B cell (primary cell): ENCODE data around the gene ZBTB47. TPM values are rescaled to one million over a fixed set of nuclear protein-coding genes. Genes with fewer than 3 reads are reported as not detected.

Experiments used
- ATAC-seq: fragments of 200-7000 bp; cut with Tn5 transposase; one replicate; pipeline ENCODE4 v1.10.0; 2021; ENCODE audit warnings: low read depth, mild to moderate bottlenecking, moderate number of reproducible peaks, moderate library complexity
- CTCF ChIA-PET: fragments of 350-600 bp; sonication (Branson Sonifier 250); formaldehyde crosslinking; loops from one replicate; lab custom pipeline; 2021; ENCODE audit warnings: antibody characterized with exemption, inconsistent platforms; lab: Charles Lee
- POLR2A ChIA-PET: fragments of 350-600 bp; sonication (Branson Sonifier 250); formaldehyde crosslinking; loops from one replicate; lab custom pipeline; 2021; ENCODE audit warnings: antibody characterized with exemption; lab: Charles Lee
- DNase-seq: peaks from one replicate; pipeline ENCODE4 v3.0.0; 2013
- H2AFZ ChIP-seq: 2 replicates; pipeline ENCODE4 v1.6.1; 2012; ENCODE audit warnings: mild to moderate bottlenecking, low read depth, low read length; ENCODE audit not compliant: insufficient read depth, poor library complexity, severe bottlenecking
- H3K27ac ChIP-seq, 2 donors: 1 replicate in 1 of 2; 2 replicates in 1 of 2; pipeline ENCODE4 v1.5.1; 2012 to 2013; ENCODE audit warnings: low read length in 2 of 2, mild to moderate bottlenecking in 2 of 2, moderate library complexity in 1 of 2
- H3K27me3 ChIP-seq, 4 experiments: fragments of 200-600 bp in 1 of 4; sonication (generic) in 1 of 4; replicated peaks in 1 of 4; 1 replicate in 2 of 4; 2 replicates in 2 of 4; pipeline versions ENCODE4 v1.6.1 to v1.7.0; 2013 to 2016; ENCODE audit warnings: low read length in 3 of 4, mild to moderate bottlenecking in 2 of 4, mixed read lengths in 1 of 4, moderate library complexity in 1 of 4; ENCODE audit not compliant: insufficient read depth in 4 of 4, control insufficient read depth in 3 of 4; ENCODE audit errors: control extremely low read depth in 1 of 4
- H3K36me3 ChIP-seq, 2 experiments: replicated peaks in 1 of 2; 1 replicate in 1 of 2; 2 replicates in 1 of 2; pipeline versions ENCODE4 v1.6.1 to v1.7.1; 2013; ENCODE audit warnings: low read length in 1 of 2; ENCODE audit not compliant: insufficient read depth in 2 of 2, control insufficient read depth in 1 of 2; ENCODE audit errors: control extremely low read depth in 1 of 2, extremely low read depth in 1 of 2
- H3K4me1 ChIP-seq, 2 donors: fragments of 200-600 bp in 1 of 2; sonication (generic) in 1 of 2; 1 replicate in 1 of 2; 2 replicates in 1 of 2; pipeline versions ENCODE4 v1.5.1 to v1.6.1; 2013 to 2017; ENCODE audit warnings: low read length in 2 of 2; ENCODE audit not compliant: control insufficient read depth in 2 of 2, insufficient read depth in 2 of 2
- H3K4me2 ChIP-seq: replicated peaks from 2 replicates; pipeline ENCODE3; 2012; ENCODE audit warnings: mild to moderate bottlenecking, low read depth, low read length; ENCODE audit not compliant: poor library complexity, severe bottlenecking
- H3K4me3 ChIP-seq, 5 experiments: fragments of 200-600 bp in 1 of 5; sonication (generic) in 1 of 5; 1 replicate in 3 of 5; 2 replicates in 2 of 5; pipeline versions ENCODE4 v1.5.1 to v1.7.0; 2011 to 2016; ENCODE audit warnings: low read length in 4 of 5, mild to moderate bottlenecking in 4 of 5, low read depth in 2 of 5, control low read depth in 1 of 5, moderate library complexity in 1 of 5; ENCODE audit not compliant: insufficient read depth in 1 of 5; ENCODE audit errors: control extremely low read depth in 1 of 5, extremely low read depth in 1 of 5
- H3K79me2 ChIP-seq: fragments of 200-600 bp; sonication (generic); one replicate; pipeline ENCODE4 v1.6.0; 2016; ENCODE audit warnings: low read length; ENCODE audit not compliant: control insufficient read depth, insufficient read depth
- H3K9ac ChIP-seq: fragments of 200-600 bp; sonication (generic); 2 replicates; pipeline ENCODE4 v1.6.1; 2017; ENCODE audit warnings: mild to moderate bottlenecking, low read length, moderate library complexity
- H3K9me3 ChIP-seq, 3 donors: one replicate each; pipeline versions ENCODE4 v1.6.1 to v1.7.1; 2013; ENCODE audit warnings: low read length in 2 of 3; ENCODE audit not compliant: control insufficient read depth in 2 of 3, insufficient read depth in 1 of 3; ENCODE audit errors: control extremely low read depth in 1 of 3
- H4K20me1 ChIP-seq: 2 replicates; pipeline ENCODE4 v1.6.0; 2012; ENCODE audit warnings: mild to moderate bottlenecking, low read length; ENCODE audit not compliant: insufficient read depth, control insufficient read depth, poor library complexity, severe bottlenecking
- H3K27ac Mint-ChIP-seq: one replicate; pipeline ENCODE4 v1.8.0; 2021; ENCODE audit warnings: mixed read lengths
- H3K27me3 Mint-ChIP-seq: one replicate; pipeline ENCODE4 v1.8.0; 2021; ENCODE audit warnings: mixed read lengths
- H3K4me1 Mint-ChIP-seq: one replicate; pipeline ENCODE4 v1.8.0; 2021; ENCODE audit warnings: mixed read lengths
- H3K4me3 Mint-ChIP-seq: one replicate; pipeline ENCODE4 v1.8.0; 2021; ENCODE audit warnings: mixed read lengths
- H3K9me3 Mint-ChIP-seq: one replicate; pipeline ENCODE4 v1.8.0; 2022; ENCODE audit warnings: mixed read lengths; ENCODE audit not compliant: insufficient read depth
- EZH2 ChIP-seq: IDR thresholded peaks from 2 replicates; pipeline ENCODE4 v1.6.1; 2012; ENCODE audit warnings: borderline replicate concordance, low read depth, mild to moderate bottlenecking, moderate library complexity, low read length; ENCODE audit not compliant: insufficient read depth, poor library complexity, severe bottlenecking
- WGBS: methylation state at CpG from one replicate; pipeline ENCODE4 v1.1.5; 2013; ENCODE audit warnings: missing lambda C conversion rate; ENCODE audit not compliant: insufficient coverage; 5-methylcytosine and 5-hydroxymethylcytosine counted together
- intact Hi-C: fragments of 100-400 bp; cut with micrococcal nuclease; formaldehyde crosslinking; loops from one replicate; pipeline ENCODE4 v1.10.0; 2022
- polyA plus RNA-seq: library from polyadenylated mRNA; depleted of rRNA; stranded (reverse); fragments of >200 nt; gene quantifications from 2 replicates; pipeline ENCODE4 v1.2.3, GENCODE V29; 2012
- total RNA-seq, 2 donors: library from RNA; stranded (reverse); fragments of 120-200 nt in 1 of 2; gene quantifications; 1 replicate in 1 of 2; 2 replicates in 1 of 2; pipeline versions ENCODE4 v1.2.3 to v1.2.4, GENCODE V29; 2013 to 2022
- TF ChIP-seq, protein P1 (sequence below): fragments of 200-600 bp; IDR thresholded peaks from one replicate; pipeline ENCODE4 v1.8.0; 2022; ENCODE audit warnings: antibody characterized with exemption, mild to moderate bottlenecking

ZBTB47 gene
- total and polyA plus RNA-seq, 2 donors (not counting 1 experiment from before 2014, with no cell fraction given): 0.34 to 1.6 TPM

DNA sequence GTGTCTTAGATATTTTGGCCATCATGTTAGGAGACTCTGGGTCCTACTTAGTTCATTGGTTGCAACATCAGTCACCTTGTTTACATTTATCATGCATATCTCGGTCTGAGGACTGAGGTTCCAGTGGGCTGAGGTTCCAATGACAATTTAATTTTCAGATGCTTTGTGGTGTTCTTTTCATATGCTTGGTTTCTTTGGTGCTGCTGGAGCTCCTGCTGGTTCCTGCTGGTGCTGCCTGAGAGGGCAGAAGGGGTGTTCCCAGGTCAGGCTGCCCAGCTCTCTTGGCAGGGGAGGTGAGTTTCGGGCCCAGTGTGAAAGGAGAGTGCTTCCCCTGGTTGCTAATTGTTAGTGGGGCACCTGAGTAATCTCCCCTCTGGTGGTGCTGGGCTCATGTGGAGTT, 24.9 kb downstream of the ZBTB47 start:
- H3K4me3 ChIP-seq: no peak overlapping the region
- ChIA-PET POLR2A (no interaction called here), CTCF (no interaction called here)
- Mint-ChIP-seq H3K4me1 (no peaks in the 10 kb centered on the region), H3K27me3 (peaks cover 37% of the 10 kb centered on the region), H3K9me3 (peaks cover 6% of the 10 kb centered on the region), H3K27ac (no peak overlapping the region), H3K4me3 (no peak overlapping the region)
- peaks cover 0 to 7% (median 0%) of the 10 kb centered on the region in 4 experiments for H3K27me3 ChIP-seq
- H3K79me2 ChIP-seq: no peaks in the 10 kb centered on the region
- no peak overlapping the region for H2AFZ ChIP-seq
- no peaks in the 10 kb centered on the region for H3K36me3 ChIP-seq
- no peaks in the 10 kb centered on the region for H3K4me1 ChIP-seq
- TF ChIP-seq, protein P1, sequence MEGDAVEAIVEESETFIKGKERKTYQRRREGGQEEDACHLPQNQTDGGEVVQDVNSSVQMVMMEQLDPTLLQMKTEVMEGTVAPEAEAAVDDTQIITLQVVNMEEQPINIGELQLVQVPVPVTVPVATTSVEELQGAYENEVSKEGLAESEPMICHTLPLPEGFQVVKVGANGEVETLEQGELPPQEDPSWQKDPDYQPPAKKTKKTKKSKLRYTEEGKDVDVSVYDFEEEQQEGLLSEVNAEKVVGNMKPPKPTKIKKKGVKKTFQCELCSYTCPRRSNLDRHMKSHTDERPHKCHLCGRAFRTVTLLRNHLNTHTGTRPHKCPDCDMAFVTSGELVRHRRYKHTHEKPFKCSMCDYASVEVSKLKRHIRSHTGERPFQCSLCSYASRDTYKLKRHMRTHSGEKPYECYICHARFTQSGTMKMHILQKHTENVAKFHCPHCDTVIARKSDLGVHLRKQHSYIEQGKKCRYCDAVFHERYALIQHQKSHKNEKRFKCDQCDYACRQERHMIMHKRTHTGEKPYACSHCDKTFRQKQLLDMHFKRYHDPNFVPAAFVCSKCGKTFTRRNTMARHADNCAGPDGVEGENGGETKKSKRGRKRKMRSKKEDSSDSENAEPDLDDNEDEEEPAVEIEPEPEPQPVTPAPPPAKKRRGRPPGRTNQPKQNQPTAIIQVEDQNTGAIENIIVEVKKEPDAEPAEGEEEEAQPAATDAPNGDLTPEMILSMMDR: no peak
- TF ChIP-seq EZH2: no peak
- H3K9ac ChIP-seq: no peak overlapping the region
- H3K27ac ChIP-seq: no peak overlapping the region
- no peak overlapping the region for H3K4me2 ChIP-seq
- ATAC-seq: no peak
- WGBS: 89% methylated on average over 1 of the region's 2 CpGs
- H3K9me3 ChIP-seq: peaks cover 3 to 16% (median 4%) of the 10 kb centered on the region in 3 donors
- no peaks in the 10 kb centered on the region for H4K20me1 ChIP-seq
- no peak for DNase-seq
- intact Hi-C loops: no loop called here

DNA sequence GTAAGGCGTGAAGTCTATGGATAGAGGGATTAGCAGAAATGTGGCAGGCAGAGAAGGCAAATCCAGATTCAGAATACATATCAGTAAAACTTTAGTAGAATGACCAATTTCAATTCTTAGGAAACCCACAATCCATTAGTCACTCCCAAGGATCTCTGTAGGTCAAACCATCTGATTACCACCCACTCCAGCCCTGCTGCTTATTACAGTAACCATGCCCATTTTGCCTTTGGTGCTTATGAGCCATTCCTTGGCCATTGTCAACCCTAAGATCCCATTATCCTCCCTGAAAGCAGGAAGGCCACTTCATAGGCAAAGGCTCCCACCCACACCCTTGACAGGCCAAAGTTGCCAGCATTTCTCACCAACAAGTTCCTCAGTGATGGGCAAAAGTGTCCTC, 26.8 kb downstream of the ZBTB47 start:
- peaks cover 6% of the 10 kb centered on the region for H3K9me3 Mint-ChIP-seq
- Histone ChIP-seq H3K27ac (no peak overlapping the region), H3K9me3 (peaks cover 3 to 16% (median 4%) of the 10 kb centered on the region in 3 donors), H3K4me1 (no peaks in the 10 kb centered on the region), H3K79me2 (no peaks in the 10 kb centered on the region), H3K4me2 (no peak overlapping the region), H4K20me1 (no peaks in the 10 kb centered on the region), H3K27me3 (peaks cover 0 to 12% (median 0%) of the 10 kb centered on the region in 4 experiments), H3K4me3 (no peak overlapping the region), H3K36me3 (no peaks in the 10 kb centered on the region), H2AFZ (no peak overlapping the region), H3K9ac (no peak overlapping the region)
- no peak overlapping the region for H3K27ac Mint-ChIP-seq
- H3K4me1 Mint-ChIP-seq: no peaks in the 10 kb centered on the region
- no peak for TF ChIP-seq EZH2
- TF ChIP-seq, protein P1: no peak
- WGBS: no CpG with 5 or more reads among the region's 1 CpG
- intact Hi-C loops: no loop called here
- H3K27me3 Mint-ChIP-seq: peaks cover 43% of the 10 kb centered on the region
- no peak for DNase-seq
- no peak for ATAC-seq
- no peak overlapping the region for H3K4me3 Mint-ChIP-seq
- CTCF ChIA-PET: no interaction called here
- POLR2A ChIA-PET: no interaction called here
